Neural cell (in vitro differentiated cells): Measurements from ENCODE around the gene HIKESHI. TPM values are rescaled to one million over a fixed set of nuclear protein-coding genes. Genes with fewer than 3 reads are reported as not detected.

Experiments
- H2AFZ ChIP-seq: fragments of 200-600, 300-800 bp; sonication (generic), shearing (Covaris generic); 2 replicates; pipeline ENCODE4 v1.6.0; 2014; ENCODE audit warnings: low read depth, mild to moderate bottlenecking, antibody characterized with exemption, low read length, moderate library complexity
- H3F3A ChIP-seq: fragments of 200-600 bp; shearing (Covaris generic); 2 replicates; pipeline ENCODE4 v1.6.1; 2016; ENCODE audit warnings: mild to moderate bottlenecking, moderate library complexity, mixed read lengths, antibody characterized with exemption, low read length; ENCODE audit not compliant: insufficient read depth, poor library complexity, severe bottlenecking
- H3K27ac ChIP-seq: fragments of 200-600, 300-800 bp; sonication (generic), shearing (Covaris generic); 2 replicates; pipeline ENCODE4 v1.5.1; 2014; ENCODE audit warnings: mild to moderate bottlenecking, low read length, moderate library complexity
- H3K27me3 ChIP-seq: fragments of 300-800, 200-600 bp; sonication (generic), shearing (Covaris generic); 2 replicates; pipeline ENCODE4 v1.6.0; 2014; ENCODE audit warnings: mild to moderate bottlenecking, low read depth, low read length, moderate library complexity; ENCODE audit not compliant: insufficient read depth
- H3K36me3 ChIP-seq: fragments of 300-800, 200-600 bp; sonication (generic), shearing (Covaris generic); 2 replicates; pipeline ENCODE4 v1.5.1; 2014; ENCODE audit warnings: mild to moderate bottlenecking, antibody characterized with exemption, low read length, moderate library complexity; ENCODE audit not compliant: insufficient read depth
- H3K4me2 ChIP-seq: fragments of 300-800, 200-600 bp; sonication (generic), shearing (Covaris generic); 2 replicates; pipeline ENCODE4 v1.6.0; 2014; ENCODE audit warnings: mild to moderate bottlenecking, low read length
- H3K4me3 ChIP-seq: fragments of 300-800, 200-600 bp; sonication (generic), shearing (Covaris generic); 2 replicates; pipeline ENCODE4 v1.5.1; 2014; ENCODE audit warnings: mild to moderate bottlenecking, low read length, moderate library complexity
- H3K79me2 ChIP-seq: fragments of 200-600 bp; shearing (Covaris generic); replicated peaks from 2 replicates; pipeline ENCODE4 v1.6.0; 2014; ENCODE audit warnings: mild to moderate bottlenecking, low read length, moderate library complexity; ENCODE audit not compliant: insufficient read depth
- H3K9ac ChIP-seq: fragments of 300-800, 200-600 bp; sonication (generic), shearing (Covaris generic); 2 replicates; pipeline ENCODE4 v1.6.1; 2016; ENCODE audit warnings: mild to moderate bottlenecking, low read length, mixed read lengths
- H3K9me2 ChIP-seq: fragments of 200-600 bp; shearing (Covaris generic); 2 replicates; pipeline ENCODE4 v1.6.1; 2016; ENCODE audit warnings: mild to moderate bottlenecking, low read length, mixed read lengths; ENCODE audit not compliant: insufficient read depth
- H3K9me3 ChIP-seq: fragments of 200-600, 300-800 bp; sonication (generic), shearing (Covaris generic); 2 replicates; pipeline ENCODE4 v1.6.1; 2016; ENCODE audit warnings: mild to moderate bottlenecking, mixed run types, low read length, moderate library complexity, mixed read lengths
- H4K20me1 ChIP-seq: fragments of 200-600 bp; shearing (Covaris generic); 2 replicates; pipeline ENCODE4 v1.6.1; 2016; ENCODE audit warnings: mild to moderate bottlenecking, mixed run types; ENCODE audit not compliant: insufficient read depth
- EP300 ChIP-seq: fragments of 450-650 bp; conservative IDR thresholded peaks from 2 replicates; pipeline ENCODE4 v1.6.1; 2014; ENCODE audit warnings: antibody characterized with exemption, mild to moderate bottlenecking, moderate library complexity; ENCODE audit not compliant: poor library complexity, severe bottlenecking
- EZH2 ChIP-seq: fragments of 200-600, 300-800 bp; shearing (Covaris generic), sonication (generic); IDR thresholded peaks from 2 replicates; pipeline ENCODE4 v1.6.1; 2014; ENCODE audit warnings: antibody characterized with exemption, low read length, borderline replicate concordance, mild to moderate bottlenecking; ENCODE audit not compliant: insufficient read depth, poor library complexity, severe bottlenecking
- MXI1 ChIP-seq: fragments of 450-650 bp; conservative IDR thresholded peaks from 2 replicates; pipeline ENCODE4 v1.6.1; 2014; ENCODE audit warnings: antibody characterized with exemption, mild to moderate bottlenecking; ENCODE audit not compliant: poor library complexity, severe bottlenecking
- POLR2AphosphoS5 ChIP-seq: IDR thresholded peaks from 2 replicates; pipeline ENCODE4 v1.6.1; 2012
- RAD21 ChIP-seq: fragments of 450-650 bp; conservative IDR thresholded peaks from 2 replicates; pipeline ENCODE4 v1.6.1; 2014; ENCODE audit warnings: antibody characterized with exemption, mild to moderate bottlenecking, moderate library complexity
- SMC3 ChIP-seq: fragments of 450-650 bp; conservative IDR thresholded peaks from 2 replicates; pipeline ENCODE4 v1.6.1; 2014; ENCODE audit warnings: antibody characterized with exemption, mild to moderate bottlenecking, moderate library complexity; ENCODE audit not compliant: poor library complexity
- TAF1 ChIP-seq: IDR thresholded peaks from 2 replicates; pipeline ENCODE4 v1.6.1; 2012; ENCODE audit warnings: low read depth
- polyA plus RNA-seq: library from polyadenylated mRNA; depleted of rRNA; stranded (reverse); fragments of >200 nt; gene quantifications from 2 replicates; pipeline ENCODE4 v1.2.3, GENCODE V29; 2014
- TF ChIP-seq, protein P1 (sequence below): fragments of 450-650 bp; IDR thresholded peaks from 2 replicates; pipeline ENCODE4 v1.5.1; 2014; ENCODE audit warnings: antibody characterized with exemption, mild to moderate bottlenecking, moderate library complexity; ENCODE audit not compliant: poor library complexity, severe bottlenecking
- TF ChIP-seq, protein P2 (sequence below): IDR thresholded peaks from 2 replicates; pipeline ENCODE4 v1.6.1; 2012; ENCODE audit warnings: borderline replicate concordance

The HIKESHI gene
- polyA plus RNA-seq, 1 donor from 2014 or later = 180 TPM

DNA sequence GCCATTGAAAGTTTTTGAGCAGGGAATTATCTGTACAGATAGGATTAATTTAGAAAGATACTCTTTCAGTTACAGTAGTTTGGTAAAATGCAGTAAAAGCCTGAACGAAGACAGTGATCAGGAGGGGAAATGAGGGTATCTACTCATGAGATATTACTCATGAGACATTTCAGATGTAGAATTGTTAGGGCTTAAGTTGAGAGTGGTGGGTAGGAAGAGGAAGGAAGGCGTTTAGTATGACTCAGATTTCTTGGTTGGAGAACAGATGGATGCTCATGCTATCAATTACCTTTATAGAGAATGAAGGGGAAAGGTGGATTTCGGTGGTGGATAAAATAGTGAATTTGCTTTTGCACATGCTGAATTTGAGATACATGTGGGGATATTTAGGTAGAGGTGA lies 88.4 kb downstream of the HIKESHI start:
- Histone ChIP-seq H3K27ac (no peak overlapping the region), H3K36me3 (no peaks in the 10 kb centered on the region), H3K27me3 (no peaks in the 10 kb centered on the region), H3K9ac (no peak overlapping the region), H4K20me1 (no peaks in the 10 kb centered on the region), H3F3A (no peaks in the 10 kb centered on the region), H3K9me2 (no peaks in the 10 kb centered on the region), H3K4me2 (no peak overlapping the region), H2AFZ (no peak overlapping the region), H3K4me3 (no peak overlapping the region), H3K9me3 (no peaks in the 10 kb centered on the region), H3K79me2 (no peaks in the 10 kb centered on the region)
- TF ChIP-seq MXI1 = no peak
- TF ChIP-seq SMC3 = no peak
- no peak for TF ChIP-seq EZH2
- TF ChIP-seq RAD21 = no peak
- TF ChIP-seq EP300 = no peak
- TF ChIP-seq TAF1 = no peak
- TF ChIP-seq, protein P1, sequence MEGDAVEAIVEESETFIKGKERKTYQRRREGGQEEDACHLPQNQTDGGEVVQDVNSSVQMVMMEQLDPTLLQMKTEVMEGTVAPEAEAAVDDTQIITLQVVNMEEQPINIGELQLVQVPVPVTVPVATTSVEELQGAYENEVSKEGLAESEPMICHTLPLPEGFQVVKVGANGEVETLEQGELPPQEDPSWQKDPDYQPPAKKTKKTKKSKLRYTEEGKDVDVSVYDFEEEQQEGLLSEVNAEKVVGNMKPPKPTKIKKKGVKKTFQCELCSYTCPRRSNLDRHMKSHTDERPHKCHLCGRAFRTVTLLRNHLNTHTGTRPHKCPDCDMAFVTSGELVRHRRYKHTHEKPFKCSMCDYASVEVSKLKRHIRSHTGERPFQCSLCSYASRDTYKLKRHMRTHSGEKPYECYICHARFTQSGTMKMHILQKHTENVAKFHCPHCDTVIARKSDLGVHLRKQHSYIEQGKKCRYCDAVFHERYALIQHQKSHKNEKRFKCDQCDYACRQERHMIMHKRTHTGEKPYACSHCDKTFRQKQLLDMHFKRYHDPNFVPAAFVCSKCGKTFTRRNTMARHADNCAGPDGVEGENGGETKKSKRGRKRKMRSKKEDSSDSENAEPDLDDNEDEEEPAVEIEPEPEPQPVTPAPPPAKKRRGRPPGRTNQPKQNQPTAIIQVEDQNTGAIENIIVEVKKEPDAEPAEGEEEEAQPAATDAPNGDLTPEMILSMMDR = no peak
- TF ChIP-seq POLR2AphosphoS5 = no peak
- TF ChIP-seq, protein P2, sequence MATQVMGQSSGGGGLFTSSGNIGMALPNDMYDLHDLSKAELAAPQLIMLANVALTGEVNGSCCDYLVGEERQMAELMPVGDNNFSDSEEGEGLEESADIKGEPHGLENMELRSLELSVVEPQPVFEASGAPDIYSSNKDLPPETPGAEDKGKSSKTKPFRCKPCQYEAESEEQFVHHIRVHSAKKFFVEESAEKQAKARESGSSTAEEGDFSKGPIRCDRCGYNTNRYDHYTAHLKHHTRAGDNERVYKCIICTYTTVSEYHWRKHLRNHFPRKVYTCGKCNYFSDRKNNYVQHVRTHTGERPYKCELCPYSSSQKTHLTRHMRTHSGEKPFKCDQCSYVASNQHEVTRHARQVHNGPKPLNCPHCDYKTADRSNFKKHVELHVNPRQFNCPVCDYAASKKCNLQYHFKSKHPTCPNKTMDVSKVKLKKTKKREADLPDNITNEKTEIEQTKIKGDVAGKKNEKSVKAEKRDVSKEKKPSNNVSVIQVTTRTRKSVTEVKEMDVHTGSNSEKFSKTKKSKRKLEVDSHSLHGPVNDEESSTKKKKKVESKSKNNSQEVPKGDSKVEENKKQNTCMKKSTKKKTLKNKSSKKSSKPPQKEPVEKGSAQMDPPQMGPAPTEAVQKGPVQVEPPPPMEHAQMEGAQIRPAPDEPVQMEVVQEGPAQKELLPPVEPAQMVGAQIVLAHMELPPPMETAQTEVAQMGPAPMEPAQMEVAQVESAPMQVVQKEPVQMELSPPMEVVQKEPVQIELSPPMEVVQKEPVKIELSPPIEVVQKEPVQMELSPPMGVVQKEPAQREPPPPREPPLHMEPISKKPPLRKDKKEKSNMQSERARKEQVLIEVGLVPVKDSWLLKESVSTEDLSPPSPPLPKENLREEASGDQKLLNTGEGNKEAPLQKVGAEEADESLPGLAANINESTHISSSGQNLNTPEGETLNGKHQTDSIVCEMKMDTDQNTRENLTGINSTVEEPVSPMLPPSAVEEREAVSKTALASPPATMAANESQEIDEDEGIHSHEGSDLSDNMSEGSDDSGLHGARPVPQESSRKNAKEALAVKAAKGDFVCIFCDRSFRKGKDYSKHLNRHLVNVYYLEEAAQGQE = no peak

DNA sequence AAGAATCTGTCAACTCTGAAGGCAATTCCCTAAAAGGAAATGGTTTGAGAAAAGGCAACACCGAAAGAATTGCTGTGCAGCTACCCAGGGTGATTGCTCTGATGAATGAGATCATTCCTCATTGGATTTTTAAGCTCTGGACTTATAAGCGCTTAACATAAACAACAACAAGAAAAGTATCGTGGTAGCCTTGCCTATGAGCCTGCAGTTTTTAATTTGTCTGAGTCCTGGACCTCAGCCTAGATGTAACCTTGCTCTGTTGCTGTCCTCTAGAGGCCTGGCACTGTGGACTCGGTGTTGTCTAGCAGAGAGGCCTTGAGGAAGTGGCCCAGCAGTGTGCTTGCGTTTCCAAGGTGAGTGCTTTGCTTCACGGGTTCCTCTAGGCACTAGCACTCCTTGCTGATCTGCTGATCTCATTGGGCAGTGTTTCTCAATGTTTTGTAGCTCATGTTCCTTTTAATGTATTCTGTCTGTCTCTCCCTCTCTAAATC lies 93.1 kb downstream of the HIKESHI start:
- Histone ChIP-seq H3F3A (no peaks in the 10 kb centered on the region), H4K20me1 (no peaks in the 10 kb centered on the region), H3K9me2 (no peaks in the 10 kb centered on the region), H3K27ac (no peak overlapping the region), H3K27me3 (no peaks in the 10 kb centered on the region), H3K36me3 (no peaks in the 10 kb centered on the region), H2AFZ (no peak overlapping the region), H3K9me3 (no peaks in the 10 kb centered on the region), H3K79me2 (no peaks in the 10 kb centered on the region), H3K4me3 (no peak overlapping the region), H3K4me2 (no peak overlapping the region), H3K9ac (no peak overlapping the region)
- TF ChIP-seq, protein P2 = no peak
- TF ChIP-seq EP300 = no peak
- no peak for TF ChIP-seq RAD21
- TF ChIP-seq MXI1 = no peak
- no peak for TF ChIP-seq POLR2AphosphoS5
- no peak for TF ChIP-seq TAF1
- no peak for TF ChIP-seq SMC3
- TF ChIP-seq, protein P1 = no peak
- no peak for TF ChIP-seq EZH2
